GM21381 (cell line): ENCODE measurements around the gene CINP.
A peak's percentile ranks its signal among the peaks of the same experiment; 100 is the strongest.
"Not testable (repeated sequence)": the region's sequence is repeated elsewhere in the genome, so short reads cannot be mapped to it uniquely, and the experiment has no call there.

Experiments used
- ATAC-seq: cut with Tn5 transposase; IDR thresholded peaks from one replicate; pipeline ENCODE4 v1.9.1; 2021; ENCODE audit warnings: mild to moderate bottlenecking, moderate library complexity; ENCODE audit not compliant: unreplicated experiment

CINP gene

DNA sequence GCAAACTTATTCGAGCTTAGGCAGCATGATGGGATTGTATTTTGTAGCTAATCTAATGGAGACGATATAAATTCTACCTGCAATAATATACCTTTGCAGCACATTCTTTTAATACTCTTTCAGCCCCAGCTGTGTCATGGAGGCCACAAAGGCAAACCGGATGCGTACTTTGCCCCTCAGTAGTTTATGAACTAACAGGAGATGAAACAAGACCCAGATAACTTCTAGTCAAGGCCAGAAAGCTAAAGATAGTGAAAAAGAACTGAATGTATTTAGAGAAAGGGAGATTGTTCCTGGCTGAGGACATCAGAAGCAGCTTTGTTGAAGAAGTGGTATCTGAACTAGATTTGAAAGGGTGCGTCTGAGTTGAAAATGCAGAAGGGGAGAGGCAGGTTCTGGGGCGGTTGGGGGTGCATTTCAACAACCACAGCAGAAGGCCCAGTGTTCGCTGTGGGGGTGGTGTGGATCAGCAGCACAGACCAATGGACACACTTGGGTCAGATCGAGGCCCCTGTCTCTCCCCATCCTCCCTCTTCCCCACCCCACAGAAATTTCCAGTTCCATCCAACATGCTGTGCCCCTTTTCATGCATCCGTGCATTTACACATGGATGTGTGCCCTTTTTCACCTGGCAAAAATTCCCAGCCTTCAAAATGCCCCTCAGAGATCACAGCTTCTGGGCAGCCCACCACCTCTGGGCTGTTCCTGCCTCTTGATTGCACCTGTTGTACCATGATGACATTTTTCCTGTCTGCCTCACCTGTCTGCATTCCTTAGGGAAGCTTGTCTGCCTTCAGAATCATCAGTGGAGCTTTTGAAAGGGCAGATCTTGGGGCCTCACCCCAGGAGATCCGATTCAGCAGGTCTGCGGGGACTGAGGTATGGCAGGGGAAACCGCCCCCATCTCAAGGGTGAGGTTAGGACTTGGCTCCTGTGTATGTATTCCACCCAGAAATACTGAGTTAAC, 41.0 kb downstream of the CINP start:
- no peak for ATAC-seq

DNA sequence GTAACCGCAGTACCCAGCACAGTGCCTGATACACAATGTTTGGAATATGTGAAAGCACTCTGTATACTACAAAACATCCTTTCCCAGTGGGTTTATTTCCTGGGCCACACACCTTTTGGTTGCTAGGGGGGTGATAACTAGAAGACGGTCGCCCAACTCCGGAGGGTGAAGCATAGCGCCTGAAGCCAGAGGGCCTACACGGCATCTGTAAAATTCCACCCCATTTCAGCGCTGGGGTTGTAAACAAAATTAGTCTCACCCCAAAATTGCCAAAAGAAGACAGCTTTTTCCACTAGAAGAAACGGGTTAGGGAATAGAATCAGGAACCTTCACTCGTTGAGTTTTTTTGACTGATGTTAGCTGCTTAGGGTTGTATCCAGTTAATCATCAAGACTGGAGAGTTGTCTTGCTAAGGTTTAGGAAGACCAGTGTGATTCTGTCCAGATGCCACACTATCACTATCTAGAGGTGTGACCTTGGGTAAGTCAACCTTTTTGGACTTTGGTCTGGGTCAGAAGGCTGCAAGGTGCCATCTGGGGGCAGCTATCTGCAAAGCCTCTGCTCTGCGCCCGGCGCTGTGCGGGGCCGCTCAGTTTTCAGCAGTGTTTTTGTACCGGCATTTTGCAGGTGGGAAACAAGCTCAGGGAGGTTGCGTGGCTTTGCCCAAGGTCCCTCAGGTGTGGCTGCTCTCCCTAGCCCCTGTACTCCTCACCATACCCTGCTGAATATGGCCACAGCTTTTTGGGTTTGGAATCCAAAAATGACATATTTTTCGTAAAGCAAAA, 41.8 kb downstream of the CINP start:
- no peak for ATAC-seq

DNA sequence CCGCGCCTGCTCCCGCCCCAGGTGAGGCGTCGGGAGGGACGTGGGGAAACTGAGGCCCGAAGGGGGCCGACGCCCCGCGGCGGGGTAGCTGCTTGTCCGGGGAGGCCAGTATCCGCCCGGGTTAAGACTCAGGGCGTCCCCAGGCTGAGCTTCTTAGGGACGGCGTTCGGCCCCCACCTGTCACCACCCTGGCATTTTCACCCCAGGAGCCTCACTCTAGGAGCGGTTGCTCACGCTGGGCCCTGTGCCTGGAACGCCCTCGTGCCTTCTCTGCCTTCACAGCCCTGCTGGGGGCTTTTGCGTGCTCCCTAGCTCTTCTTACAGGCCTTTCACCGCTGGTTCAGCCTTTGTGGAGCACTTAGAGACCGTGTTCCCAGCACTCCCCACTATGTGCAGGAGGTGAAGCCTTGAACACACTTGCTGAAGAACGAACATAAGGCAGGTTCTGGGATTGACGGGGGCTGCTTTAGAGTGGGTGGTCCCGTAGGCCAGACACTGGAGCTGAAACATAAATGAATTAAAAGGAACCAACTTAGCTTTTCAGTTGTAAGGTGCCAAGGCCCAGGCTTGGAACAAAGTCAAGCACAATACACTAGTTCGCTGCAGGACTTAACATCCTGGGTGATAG, 42.5 kb downstream of the CINP start:
- peak; percentile 22 for ATAC-seq

DNA sequence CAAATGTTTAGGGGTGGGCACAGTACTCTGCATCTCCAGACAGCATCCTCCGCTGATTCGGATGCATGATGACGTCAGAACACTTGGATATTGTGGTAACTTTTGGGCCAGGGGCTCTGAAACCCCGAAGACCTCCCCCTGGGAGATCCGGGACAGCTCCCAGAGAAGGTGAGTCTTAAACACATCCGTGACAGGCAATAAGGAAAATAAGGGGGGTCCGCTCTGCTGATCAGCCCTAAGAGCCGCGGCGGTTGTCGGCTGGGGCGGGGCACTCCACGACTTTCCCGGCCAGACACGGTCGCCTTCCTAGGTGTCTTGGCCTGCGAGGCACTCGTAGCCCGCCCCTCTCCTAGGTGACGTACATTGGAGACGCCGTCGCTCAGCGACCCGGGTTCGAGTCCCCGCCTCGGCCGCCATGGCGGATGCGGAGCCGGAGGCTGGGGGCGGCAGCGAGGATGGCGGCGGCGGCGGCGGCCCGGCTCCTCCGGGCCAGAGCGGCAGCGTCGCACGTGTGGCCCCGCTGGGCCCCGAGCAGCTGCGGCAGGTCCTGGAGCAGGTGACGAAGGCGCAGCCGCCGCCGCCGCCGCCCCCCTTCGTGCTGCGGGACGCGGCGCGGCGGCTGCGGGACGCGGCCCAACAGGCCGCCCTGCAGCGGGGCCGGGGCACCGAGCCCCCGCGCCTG, 43.2 kb downstream of the CINP start, which contains the start of gene ZNF839:
Gene ZNF839, plus strand, starts transcription at position 396 of the 682 bp plus-strand sequence. Its CDS starts 20 bp downstream, at position 416.
- ATAC-seq, result peak; percentile 58

DNA sequence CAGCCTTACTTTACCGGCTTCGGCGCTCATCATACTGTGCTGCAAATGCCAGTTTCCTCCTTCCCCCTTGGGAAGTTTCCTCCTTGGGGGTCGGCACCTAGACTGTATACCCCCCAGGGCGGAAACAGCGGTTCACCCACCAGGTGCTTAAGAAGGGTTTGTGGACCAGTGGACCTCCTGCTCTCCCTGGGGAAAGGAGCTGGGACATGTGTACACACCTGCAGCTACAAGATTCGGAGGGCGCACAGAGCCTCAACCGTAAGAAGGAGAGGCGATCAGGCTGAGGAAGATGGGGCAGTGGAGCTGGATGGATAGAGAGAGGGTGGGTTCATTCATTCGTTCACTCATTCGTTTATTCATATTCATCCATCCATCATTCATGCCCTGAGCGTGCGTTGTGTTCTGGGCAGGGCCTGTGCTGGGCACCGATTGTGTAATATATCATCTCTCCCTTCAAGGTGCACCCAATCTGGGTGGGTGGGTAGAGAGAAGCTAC, 43.9 kb downstream of the CINP start:
- no peak for ATAC-seq

DNA sequence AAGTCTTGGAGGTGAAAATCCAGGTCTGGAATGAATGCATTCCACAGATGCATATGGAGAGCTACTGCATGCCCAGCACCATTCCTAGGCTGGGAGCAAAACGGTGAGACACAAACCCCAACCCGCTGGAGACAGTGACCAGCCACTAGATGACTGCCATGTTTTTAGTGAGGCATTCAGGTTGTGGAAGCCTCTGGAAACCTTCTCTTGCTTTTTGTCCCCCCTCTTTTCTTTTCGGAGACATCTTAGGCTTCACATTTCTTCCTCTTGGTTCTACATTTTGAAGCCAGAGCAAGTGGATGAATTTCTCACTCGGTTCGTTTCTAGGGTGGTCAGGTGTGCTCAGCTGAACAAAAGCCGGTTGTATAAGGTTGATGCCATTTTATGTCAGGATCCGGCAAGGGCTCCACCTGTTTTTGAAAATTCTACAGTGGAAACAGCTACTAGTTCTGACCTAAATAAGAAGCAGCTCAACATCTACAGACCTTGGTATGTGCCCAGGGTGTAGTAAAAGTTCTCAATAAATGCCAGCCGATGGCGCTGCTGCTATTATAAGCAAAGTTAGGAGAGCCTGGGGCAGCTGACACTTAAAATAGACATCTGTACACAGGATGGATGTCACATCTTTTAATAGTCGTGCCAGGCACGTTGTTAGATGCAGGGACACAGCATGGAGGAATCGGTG, 45.0 kb downstream of the CINP start:
- ATAC-seq, result no peak

DNA sequence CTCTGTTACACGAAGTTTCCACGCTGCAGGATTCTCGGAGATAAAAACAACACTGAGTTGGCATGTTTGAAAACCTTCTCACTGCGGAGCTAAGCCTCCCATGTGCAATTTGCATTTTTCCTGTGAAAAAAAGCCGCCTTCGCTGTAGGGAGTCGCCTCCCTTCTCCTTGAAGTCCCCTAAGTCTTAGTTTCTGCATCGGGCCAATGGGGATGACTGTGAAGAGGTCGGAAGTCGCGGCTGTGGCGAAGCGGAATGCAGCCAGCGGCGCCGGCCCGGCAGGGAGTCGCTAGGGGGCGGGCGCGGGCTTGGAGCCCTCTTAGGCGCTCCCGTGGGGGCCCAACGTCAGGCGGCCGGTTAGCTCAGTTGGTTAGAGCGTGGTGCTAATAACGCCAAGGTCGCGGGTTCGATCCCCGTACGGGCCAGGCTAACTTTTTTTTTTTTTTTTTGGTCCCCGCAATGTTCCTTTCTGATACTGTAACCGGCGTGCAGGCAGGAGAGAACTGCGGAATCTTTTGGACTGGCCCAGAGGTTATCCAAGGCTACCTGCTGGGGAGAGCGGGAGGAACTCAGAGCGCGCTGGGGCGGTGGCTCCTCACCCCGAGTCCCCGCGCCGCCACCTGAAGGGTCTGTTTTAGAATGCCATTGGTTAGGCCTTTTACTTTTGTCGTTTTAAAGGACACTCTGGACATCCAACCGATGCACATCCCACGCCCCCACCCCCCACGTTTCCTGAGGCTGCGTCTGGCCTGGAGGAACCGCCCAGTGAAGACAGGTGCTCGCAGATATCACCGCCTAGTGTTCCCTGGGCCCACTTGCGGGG, 45.7 kb downstream of the CINP start:
- peak; percentile 60 for ATAC-seq

DNA sequence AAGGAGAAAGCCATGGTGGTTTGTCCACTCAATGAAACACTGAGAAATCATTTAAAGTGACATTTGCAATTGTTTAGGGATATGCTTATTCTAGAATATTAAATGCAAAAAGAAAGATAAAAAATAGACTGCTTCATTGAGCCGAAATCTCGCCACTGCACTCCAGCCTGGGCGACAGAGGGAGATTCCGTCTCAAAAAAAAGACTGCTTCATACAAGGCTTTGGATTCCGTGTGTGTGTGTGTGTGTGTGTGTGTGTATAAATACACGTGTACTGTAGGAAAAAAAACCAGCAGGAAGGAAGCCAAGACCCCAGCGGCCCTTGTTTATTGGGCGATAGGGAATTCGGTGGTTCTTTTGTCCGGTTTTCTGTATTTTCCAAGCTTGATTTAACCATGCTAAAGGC, 46.4 kb downstream of the CINP start:
- ATAC-seq, result no peak

DNA sequence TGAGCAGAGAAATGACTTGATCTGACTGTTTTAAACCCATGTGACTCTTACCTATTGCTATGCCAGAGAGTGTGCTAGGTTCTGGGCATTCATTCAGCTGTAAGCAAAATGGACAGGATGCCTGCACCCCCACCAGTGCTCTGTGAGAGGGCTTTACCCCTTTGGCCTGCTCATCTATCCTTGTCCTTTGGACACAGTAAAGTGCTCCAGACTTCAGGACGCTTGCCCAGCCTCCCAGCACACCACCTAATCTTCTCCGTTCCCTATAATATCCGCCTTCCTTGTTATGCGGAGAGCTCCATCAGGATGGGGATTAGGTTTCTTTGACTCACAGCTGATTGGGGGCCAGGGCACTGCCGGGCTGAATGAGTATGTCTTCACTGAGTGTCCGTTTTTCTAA, 47.6 kb downstream of the CINP start:
- ATAC-seq, result no peak

DNA sequence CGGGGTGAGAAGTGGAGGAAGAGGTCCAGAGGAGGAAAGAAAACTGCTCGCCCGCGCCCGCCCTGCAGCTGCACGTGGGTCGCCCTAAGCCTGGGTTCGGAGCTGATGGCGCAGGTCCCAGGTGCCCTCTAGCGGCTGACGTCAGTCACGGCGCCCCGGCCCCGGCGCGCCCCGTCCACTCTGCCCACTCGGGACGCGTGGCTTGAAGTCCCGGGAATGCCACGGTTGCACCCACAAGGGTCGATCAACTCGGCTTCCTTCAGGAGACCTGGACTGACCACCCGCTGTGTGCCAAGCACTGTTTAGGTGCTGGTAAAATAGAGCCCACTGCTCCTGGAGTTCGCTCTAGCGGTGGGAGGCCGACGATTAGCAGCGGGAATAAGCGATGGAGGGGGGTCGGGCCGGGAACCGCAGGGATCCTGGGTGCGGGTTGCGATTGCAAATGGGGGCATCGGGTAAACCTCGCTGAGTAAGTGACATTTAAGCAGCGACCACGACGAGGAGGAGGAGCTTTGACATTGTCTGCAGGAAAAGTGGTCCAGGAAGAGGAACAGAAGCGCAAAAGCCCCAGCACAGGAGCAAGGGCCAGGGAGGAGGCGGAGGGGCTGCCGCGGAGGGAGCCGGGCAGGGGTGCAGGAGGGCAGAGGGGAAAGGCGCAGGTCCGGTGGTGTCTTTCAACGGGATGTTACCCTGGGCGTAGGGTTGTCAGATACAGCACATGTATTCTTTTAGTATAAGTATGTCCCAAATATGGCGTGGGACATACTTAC, 48.3 kb downstream of the CINP start:
- ATAC-seq, result peak; percentile 54

DNA sequence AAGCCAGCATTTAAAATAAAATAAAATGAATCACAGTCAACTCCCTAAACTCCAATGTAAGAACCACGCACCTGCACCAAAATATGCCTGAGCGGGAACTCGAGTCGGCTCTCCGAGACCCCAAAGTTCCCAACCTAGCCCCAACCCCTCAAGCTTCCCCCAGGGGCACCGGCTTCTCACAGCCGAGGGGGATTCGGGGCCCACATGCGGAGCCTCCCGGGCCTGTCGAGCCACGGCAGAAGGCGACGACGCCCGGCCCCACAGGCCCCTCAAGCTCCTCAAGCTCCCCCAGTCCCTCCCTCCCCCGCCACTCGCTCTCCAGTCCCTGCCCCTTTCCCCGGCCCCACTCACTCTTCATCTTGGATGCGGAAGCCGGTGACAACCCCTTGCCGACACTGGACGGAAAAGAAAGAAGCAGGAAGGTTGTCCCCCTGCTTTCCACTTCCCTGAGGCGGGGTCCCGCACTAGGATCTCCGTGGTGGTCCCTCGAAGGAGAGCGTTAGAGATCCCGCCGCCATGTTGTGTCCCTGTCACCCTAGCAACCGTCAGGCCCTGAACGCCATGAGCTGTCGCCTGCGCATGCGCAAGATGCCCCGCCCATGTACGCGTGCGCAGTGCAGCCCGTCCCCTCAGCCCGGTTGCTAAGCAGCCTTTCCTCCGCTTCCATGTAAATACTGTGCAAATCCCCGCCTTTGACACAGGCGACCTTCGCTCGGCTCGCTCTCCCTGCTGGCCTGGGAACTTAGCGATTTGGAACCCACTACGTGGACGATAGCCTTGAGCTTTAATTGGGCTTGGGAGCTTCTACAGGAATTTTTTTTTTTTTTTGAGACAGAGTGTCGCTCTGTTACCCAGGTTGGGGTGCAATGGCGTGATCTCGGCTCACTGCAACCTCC, 57.8 kb downstream of the CINP start, which contains the start of gene MOK:
Gene MOK, minus strand, starts transcription at position 554 of the 896 bp plus-strand sequence. Its CDS starts 196 bp downstream, at position 358.
- peak; percentile 95 for ATAC-seq

DNA sequence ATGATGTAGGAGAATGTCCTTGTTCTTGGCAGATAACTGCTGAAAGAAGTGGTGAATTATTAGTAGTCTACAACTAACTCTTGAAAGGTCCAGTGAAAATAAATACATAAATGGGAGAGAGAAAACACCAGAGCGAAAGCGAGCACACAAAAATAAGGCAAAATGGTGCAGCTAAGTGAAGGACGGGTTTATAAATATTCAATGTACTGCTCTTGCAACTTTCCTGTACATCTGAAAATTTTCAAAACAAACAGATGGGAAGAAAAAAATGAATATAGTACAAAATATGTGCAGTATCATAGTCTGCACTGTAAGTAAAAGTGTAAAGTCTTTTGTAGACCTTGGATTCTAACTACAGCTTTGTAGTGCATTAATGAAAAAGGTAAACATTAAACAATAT, 59.0 kb downstream of the CINP start:
- no peak for ATAC-seq

DNA sequence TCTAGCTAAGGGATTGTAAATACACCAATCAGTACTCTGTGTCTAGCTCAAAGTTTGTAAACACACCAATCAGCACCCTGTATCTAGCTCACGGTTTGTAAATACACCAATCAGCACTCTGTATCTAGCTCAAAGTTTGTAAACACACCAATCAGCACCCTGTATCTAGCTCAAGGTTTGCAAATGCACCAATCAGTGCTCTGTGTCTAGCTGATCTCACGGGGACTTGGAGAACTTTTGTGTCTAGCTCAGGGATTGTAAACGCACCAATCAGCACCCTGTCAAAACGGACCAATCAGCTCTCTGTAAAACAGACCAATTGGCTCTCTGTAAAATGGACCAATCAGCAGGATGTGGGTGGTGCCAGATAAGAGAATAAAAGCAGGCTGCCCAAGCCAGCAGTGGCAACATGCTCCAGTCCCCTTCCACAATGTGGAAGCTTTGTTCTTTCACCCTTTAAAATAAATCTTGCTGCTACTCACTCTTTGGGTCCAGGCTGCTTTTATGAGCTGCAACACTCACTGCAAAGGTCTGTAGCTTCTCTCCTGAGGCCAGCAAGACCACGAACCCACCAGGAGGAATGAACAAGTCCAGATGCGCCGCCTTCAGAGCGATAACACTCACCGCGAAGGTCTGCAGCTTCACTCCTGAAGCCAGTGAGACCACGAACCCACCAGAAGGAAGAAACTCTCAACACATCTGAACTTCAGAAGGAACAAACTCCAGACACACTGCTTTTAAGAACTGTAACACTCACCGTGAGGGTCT, 64.2 kb downstream of the CINP start:
- not testable (repeated sequence) for ATAC-seq
